PC-3 (cell line): ENCODE results near the gene DRD3.

Experiments
- EZH2 ChIP-seq: fragments of 300-600 bp; sonication (generic); IDR thresholded peaks from one replicate; pipeline ENCODE4 v1.6.1; 2017; ENCODE audit warnings: antibody characterized with exemption, mild to moderate bottlenecking, low read length; ENCODE audit not compliant: unreplicated experiment
- EZH2phosphoT487 ChIP-seq: fragments of 300-600 bp; sonication (generic); IDR thresholded peaks from 2 replicates; pipeline ENCODE4 v1.6.1; 2018; ENCODE audit warnings: mild to moderate bottlenecking, antibody characterized with exemption, low read length, borderline replicate concordance
- TF ChIP-seq, protein P1 (sequence below): fragments of 300-600 bp; sonication (generic); conservative IDR thresholded peaks from 2 replicates; pipeline ENCODE4 v1.5.1; 2017; ENCODE audit warnings: antibody characterized with exemption, low read depth, mild to moderate bottlenecking, low read length

DNA sequence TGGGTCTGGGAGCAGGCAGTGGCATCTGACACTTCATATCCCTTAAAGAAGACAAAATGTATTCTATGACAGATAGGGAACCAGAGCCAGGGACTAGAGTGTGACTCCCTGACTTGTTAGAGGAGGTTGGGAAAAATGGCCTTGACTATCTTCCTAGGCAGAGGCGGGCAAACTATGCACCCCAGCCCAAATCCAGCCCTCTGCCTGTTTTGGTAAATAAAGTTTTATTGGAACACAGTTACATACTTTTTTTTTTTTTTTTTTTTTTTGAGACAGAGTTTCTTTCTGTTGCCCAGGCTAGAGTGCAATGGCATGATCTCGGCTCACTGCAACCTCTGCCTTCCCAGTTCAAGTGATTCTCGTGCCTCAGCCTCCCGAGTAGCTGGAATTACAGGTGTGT lies 75.0 kb downstream of the DRD3 start:
- TF ChIP-seq, protein P1, sequence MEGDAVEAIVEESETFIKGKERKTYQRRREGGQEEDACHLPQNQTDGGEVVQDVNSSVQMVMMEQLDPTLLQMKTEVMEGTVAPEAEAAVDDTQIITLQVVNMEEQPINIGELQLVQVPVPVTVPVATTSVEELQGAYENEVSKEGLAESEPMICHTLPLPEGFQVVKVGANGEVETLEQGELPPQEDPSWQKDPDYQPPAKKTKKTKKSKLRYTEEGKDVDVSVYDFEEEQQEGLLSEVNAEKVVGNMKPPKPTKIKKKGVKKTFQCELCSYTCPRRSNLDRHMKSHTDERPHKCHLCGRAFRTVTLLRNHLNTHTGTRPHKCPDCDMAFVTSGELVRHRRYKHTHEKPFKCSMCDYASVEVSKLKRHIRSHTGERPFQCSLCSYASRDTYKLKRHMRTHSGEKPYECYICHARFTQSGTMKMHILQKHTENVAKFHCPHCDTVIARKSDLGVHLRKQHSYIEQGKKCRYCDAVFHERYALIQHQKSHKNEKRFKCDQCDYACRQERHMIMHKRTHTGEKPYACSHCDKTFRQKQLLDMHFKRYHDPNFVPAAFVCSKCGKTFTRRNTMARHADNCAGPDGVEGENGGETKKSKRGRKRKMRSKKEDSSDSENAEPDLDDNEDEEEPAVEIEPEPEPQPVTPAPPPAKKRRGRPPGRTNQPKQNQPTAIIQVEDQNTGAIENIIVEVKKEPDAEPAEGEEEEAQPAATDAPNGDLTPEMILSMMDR = no peak
- TF ChIP-seq EZH2 (no peak), EZH2phosphoT487 (no peak)
